ENCODE data around the gene PGD. TPM values are rescaled to one million over a fixed set of nuclear protein-coding genes. Genes with fewer than 3 reads are reported as not detected.

PGD gene
- total RNA-seq, 5 donors from 2014 or later (not counting 1 experiment from before 2014, with no cell fraction given), result 23.3 to 43.7 (median 37.0) TPM

GRCh38 chr1:10437052-10437451 is 38.2 kb downstream of the PGD start:
- Mint-ChIP-seq H3K9me3 (no peaks in the 10 kb centered on the region), H3K4me1 (peaks cover 0 to 5% (median 3%) of the 10 kb centered on the region in 3 donors), H3K27me3 (no peaks in the 10 kb centered on the region), H3K36me3 (peaks cover 3% of the 10 kb centered on the region), H3K27ac (no peak overlapping the region), H3K4me3 (no peak overlapping the region)
- no peak overlapping the region for H3K27ac ChIP-seq (ENCODE audit: low read length)
- no peaks in the 10 kb centered on the region for H3K36me3 ChIP-seq (ENCODE audit: control insufficient read depth in 2 of 2, extremely low read depth in 1 of 2, insufficient read depth in 1 of 2, low read length in 1 of 2)
- ChIA-PET POLR2A (no interaction called here), CTCF (interaction anchor here in 1 of 2 donors (0.7 kb wide), 1 partner anchor 104 kb away, joined by 3 read pairs; no protein-coding TSS in a partner anchor)
- ATAC-seq (replicated peaks in 1 of 4) (no peak), DNase-seq (no peak)
- no peaks in the 10 kb centered on the region for H3K9me3 ChIP-seq
- no CpG with 5 or more reads among the region's 1 CpG for WGBS (ENCODE audit: insufficient coverage)
- H3K4me3 ChIP-seq (ENCODE audit: control insufficient read depth in 1 of 2, extremely low read depth in 1 of 2, low read length in 1 of 2), result no peak overlapping the region
- H3K27me3 ChIP-seq (replicated peaks in 1 of 2; ENCODE audit: control insufficient read depth in 2 of 2, extremely low read depth in 1 of 2, insufficient read depth in 2 of 2, low read length in 1 of 2), result no peaks in the 10 kb centered on the region
- H3K4me1 ChIP-seq (ENCODE audit: control insufficient read depth in 1 of 2, extremely low read depth in 1 of 2, insufficient read depth in 2 of 2, low read length in 2 of 2), result no peaks in the 10 kb centered on the region

DNA sequence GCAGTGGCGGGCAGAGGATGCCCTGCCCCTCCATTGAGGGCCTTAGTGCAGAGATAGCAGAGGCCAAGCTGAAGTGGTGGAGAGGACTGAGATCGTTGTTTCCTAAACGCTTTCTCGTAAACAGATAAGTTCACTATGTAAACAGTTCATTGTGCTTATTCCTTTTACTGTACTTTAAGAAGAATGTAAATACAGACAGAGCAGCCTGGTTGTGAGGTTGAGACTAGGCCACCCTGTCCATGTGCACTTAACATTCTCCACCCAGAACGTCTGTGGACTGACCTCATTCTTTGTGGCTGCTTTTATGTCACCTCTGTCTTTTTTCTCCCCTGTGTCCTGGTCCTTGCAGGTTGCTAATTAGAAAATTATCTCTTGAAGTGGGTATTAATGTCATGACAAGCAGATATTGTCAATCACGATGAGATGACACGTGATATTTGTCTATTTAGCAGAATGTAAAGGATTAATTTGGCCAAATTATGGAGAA is 39.9 kb downstream of the PGD start:
- Histone ChIP-seq H3K27ac (ENCODE audit: low read length) (no peak overlapping the region), H3K4me1 (ENCODE audit: control insufficient read depth in 1 of 2, extremely low read depth in 1 of 2, insufficient read depth in 2 of 2, low read length in 2 of 2) (no peaks in the 10 kb centered on the region), H3K27me3 (replicated peaks in 1 of 2; ENCODE audit: control insufficient read depth in 2 of 2, extremely low read depth in 1 of 2, insufficient read depth in 2 of 2, low read length in 1 of 2) (no peaks in the 10 kb centered on the region), H3K9me3 (no peaks in the 10 kb centered on the region), H3K36me3 (ENCODE audit: control insufficient read depth in 2 of 2, extremely low read depth in 1 of 2, insufficient read depth in 1 of 2, low read length in 1 of 2) (no peaks in the 10 kb centered on the region), H3K4me3 (ENCODE audit: control insufficient read depth in 1 of 2, extremely low read depth in 1 of 2, low read length in 1 of 2) (no peak overlapping the region)
- H3K27me3 Mint-ChIP-seq, result no peaks in the 10 kb centered on the region
- no peak overlapping the region for H3K4me3 Mint-ChIP-seq
- no peak for DNase-seq
- WGBS (ENCODE audit: insufficient coverage), result 96% methylated on average over 3 of the region's 7 CpGs
- no peaks in the 10 kb centered on the region for H3K4me1 Mint-ChIP-seq
- no peak for ATAC-seq (replicated peaks in 1 of 4)
- ChIA-PET CTCF (interaction anchor here in 1 of 2 donors (0.8 kb wide), 1 partner anchor 9 kb away, joined by 4 read pairs; the partner anchor contains the start of gene CENPS), POLR2A (no interaction called here)
- H3K27ac Mint-ChIP-seq, result no peak overlapping the region
- no peaks in the 10 kb centered on the region for H3K9me3 Mint-ChIP-seq
- H3K36me3 Mint-ChIP-seq, result peaks cover 3% of the 10 kb centered on the region

GRCh38 chr1:10440305-10440704 is 41.4 kb downstream of the PGD start:
- CTCF ChIA-PET, result no interaction called here
- Mint-ChIP-seq H3K27ac (no peak overlapping the region), H3K27me3 (no peaks in the 10 kb centered on the region), H3K4me1 (no peaks in the 10 kb centered on the region), H3K9me3 (no peaks in the 10 kb centered on the region), H3K4me3 (no peak overlapping the region), H3K36me3 (peaks cover 3% of the 10 kb centered on the region)
- H3K27ac ChIP-seq (ENCODE audit: low read length), result no peak overlapping the region
- H3K4me3 ChIP-seq (ENCODE audit: control insufficient read depth in 1 of 2, extremely low read depth in 1 of 2, low read length in 1 of 2), result no peak overlapping the region
- no peak for ATAC-seq (replicated peaks in 1 of 4)
- no peak for DNase-seq
- H3K27me3 ChIP-seq (replicated peaks in 1 of 2; ENCODE audit: control insufficient read depth in 2 of 2, extremely low read depth in 1 of 2, insufficient read depth in 2 of 2, low read length in 1 of 2), result no peaks in the 10 kb centered on the region
- POLR2A ChIA-PET, result no interaction called here
- WGBS (ENCODE audit: insufficient coverage), result no CpG with 5 or more reads among the region's 2 CpGs
- no peaks in the 10 kb centered on the region for H3K36me3 ChIP-seq (ENCODE audit: control insufficient read depth in 2 of 2, extremely low read depth in 1 of 2, insufficient read depth in 1 of 2, low read length in 1 of 2)
- H3K4me1 ChIP-seq (ENCODE audit: control insufficient read depth in 1 of 2, extremely low read depth in 1 of 2, insufficient read depth in 2 of 2, low read length in 2 of 2), result no peaks in the 10 kb centered on the region
- H3K9me3 ChIP-seq, result no peaks in the 10 kb centered on the region

GRCh38 chr1:10440794-10441193 is 41.9 kb downstream of the PGD start:
- ChIA-PET CTCF (no interaction called here), POLR2A (no interaction called here)
- Histone ChIP-seq H3K27me3 (replicated peaks in 1 of 2; ENCODE audit: control insufficient read depth in 2 of 2, extremely low read depth in 1 of 2, insufficient read depth in 2 of 2, low read length in 1 of 2) (no peaks in the 10 kb centered on the region), H3K27ac (ENCODE audit: low read length) (no peak overlapping the region), H3K36me3 (ENCODE audit: control insufficient read depth in 2 of 2, extremely low read depth in 1 of 2, insufficient read depth in 1 of 2, low read length in 1 of 2) (no peaks in the 10 kb centered on the region), H3K9me3 (no peaks in the 10 kb centered on the region), H3K4me1 (ENCODE audit: control insufficient read depth in 1 of 2, extremely low read depth in 1 of 2, insufficient read depth in 2 of 2, low read length in 2 of 2) (no peaks in the 10 kb centered on the region), H3K4me3 (ENCODE audit: control insufficient read depth in 1 of 2, extremely low read depth in 1 of 2, low read length in 1 of 2) (no peak overlapping the region)
- Mint-ChIP-seq H3K4me3 (no peak overlapping the region), H3K9me3 (no peaks in the 10 kb centered on the region), H3K27me3 (no peaks in the 10 kb centered on the region), H3K36me3 (peaks cover 3% of the 10 kb centered on the region), H3K27ac (no peak overlapping the region), H3K4me1 (no peaks in the 10 kb centered on the region)
- DNase-seq, result no peak
- 92% methylated on average over 3 of the region's 5 CpGs for WGBS (ENCODE audit: insufficient coverage)
- no peak for ATAC-seq (replicated peaks in 1 of 4)

- H3K9me3 Mint-ChIP-seq, result no peaks in the 10 kb centered on the region
- H3K4me1 Mint-ChIP-seq, result no peaks in the 10 kb centered on the region
- CTCF ChIA-PET, result no interaction called here
- H3K36me3 Mint-ChIP-seq, result peaks cover 5% of the 10 kb centered on the region
- 100% methylated on average over 3 of the region's 6 CpGs for WGBS (ENCODE audit: insufficient coverage)
- H3K4me3 Mint-ChIP-seq, result no peak overlapping the region
- Histone ChIP-seq H3K9me3 (no peaks in the 10 kb centered on the region), H3K4me3 (ENCODE audit: control insufficient read depth in 1 of 2, extremely low read depth in 1 of 2, low read length in 1 of 2) (no peak overlapping the region), H3K27ac (ENCODE audit: low read length) (no peak overlapping the region), H3K4me1 (ENCODE audit: control insufficient read depth in 1 of 2, extremely low read depth in 1 of 2, insufficient read depth in 2 of 2, low read length in 2 of 2) (no peaks in the 10 kb centered on the region), H3K36me3 (ENCODE audit: control insufficient read depth in 2 of 2, extremely low read depth in 1 of 2, insufficient read depth in 1 of 2, low read length in 1 of 2) (no peaks in the 10 kb centered on the region), H3K27me3 (replicated peaks in 1 of 2; ENCODE audit: control insufficient read depth in 2 of 2, extremely low read depth in 1 of 2, insufficient read depth in 2 of 2, low read length in 1 of 2) (peaks cover 0 to 1% of the 10 kb centered on the region in 2 experiments)
- no peaks in the 10 kb centered on the region for H3K27me3 Mint-ChIP-seq
- H3K27ac Mint-ChIP-seq, result no peak overlapping the region
- DNase-seq (no peak), ATAC-seq (replicated peaks in 1 of 4) (no peak)
- POLR2A ChIA-PET, result no interaction called here
Observed at GRCh38 chr1:10444248-10444647, 45.4 kb downstream of the PGD start.

DNA sequence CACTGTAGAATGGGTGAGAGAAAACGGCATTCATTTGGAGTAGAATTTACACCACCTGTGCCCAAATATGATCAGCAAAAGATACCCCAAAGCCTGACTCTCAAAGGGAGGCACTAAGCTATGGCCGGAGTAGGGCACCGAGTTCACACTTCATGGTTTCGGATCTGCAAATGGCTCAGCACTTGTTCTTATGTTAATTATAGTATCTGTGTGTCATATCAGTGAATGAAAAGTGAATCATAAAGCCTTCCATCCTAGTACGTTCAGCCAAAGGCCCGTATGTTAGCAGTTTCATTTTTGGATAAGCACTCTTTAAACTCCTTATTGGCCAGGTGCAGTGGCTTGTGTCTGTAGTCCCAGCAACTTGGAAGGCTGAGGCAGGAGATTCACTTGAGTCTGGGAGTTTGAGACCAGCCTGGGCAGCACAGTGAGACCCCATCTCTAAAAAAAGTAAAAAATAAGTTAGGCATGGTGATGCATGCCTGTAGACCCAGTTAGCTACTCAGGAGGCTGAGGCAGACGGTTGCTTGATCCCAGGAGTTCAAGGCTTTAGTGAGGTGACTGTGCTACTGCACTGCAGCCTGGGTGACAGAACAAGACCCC is 46.0 kb downstream of the PGD start:
- H3K4me1 Mint-ChIP-seq, result no peaks in the 10 kb centered on the region
- 90% methylated on average over 2 of the region's 7 CpGs for WGBS (ENCODE audit: insufficient coverage)
- no peaks in the 10 kb centered on the region for H3K36me3 ChIP-seq (ENCODE audit: control insufficient read depth in 2 of 2, extremely low read depth in 1 of 2, insufficient read depth in 1 of 2, low read length in 1 of 2)
- no peak for ATAC-seq (replicated peaks in 1 of 4)
- H3K4me1 ChIP-seq (ENCODE audit: control insufficient read depth in 1 of 2, extremely low read depth in 1 of 2, insufficient read depth in 2 of 2, low read length in 2 of 2), result no peaks in the 10 kb centered on the region
- peaks cover 0 to 4% of the 10 kb centered on the region in 2 experiments for H3K27me3 ChIP-seq (replicated peaks in 1 of 2; ENCODE audit: control insufficient read depth in 2 of 2, extremely low read depth in 1 of 2, insufficient read depth in 2 of 2, low read length in 1 of 2)
- no peak overlapping the region for H3K4me3 ChIP-seq (ENCODE audit: control insufficient read depth in 1 of 2, extremely low read depth in 1 of 2, low read length in 1 of 2)
- H3K9me3 Mint-ChIP-seq, result no peaks in the 10 kb centered on the region
- ChIA-PET POLR2A (no interaction called here), CTCF (no interaction called here)
- peaks cover 5% of the 10 kb centered on the region for H3K36me3 Mint-ChIP-seq
- no peak overlapping the region for H3K27ac ChIP-seq (ENCODE audit: low read length)
- DNase-seq, result no peak
- no peak overlapping the region for H3K27ac Mint-ChIP-seq
- no peak overlapping the region for H3K4me3 Mint-ChIP-seq
- no peaks in the 10 kb centered on the region for H3K9me3 ChIP-seq
- H3K27me3 Mint-ChIP-seq, result peaks cover 0 to 3% of the 10 kb centered on the region in 2 donors

All from T-cell (primary cell).